NCI-H2196 treated with DMSO at 0.1 percent for 48 hours (cell line): ENCODE results near the gene DCBLD2.

Experiments
- DNase-seq: peaks from one replicate; lab custom pipeline; 2025; ENCODE audit not compliant: unreplicated experiment; lab: John Stamatoyannopoulos, UW

Gene DCBLD2

DNA sequence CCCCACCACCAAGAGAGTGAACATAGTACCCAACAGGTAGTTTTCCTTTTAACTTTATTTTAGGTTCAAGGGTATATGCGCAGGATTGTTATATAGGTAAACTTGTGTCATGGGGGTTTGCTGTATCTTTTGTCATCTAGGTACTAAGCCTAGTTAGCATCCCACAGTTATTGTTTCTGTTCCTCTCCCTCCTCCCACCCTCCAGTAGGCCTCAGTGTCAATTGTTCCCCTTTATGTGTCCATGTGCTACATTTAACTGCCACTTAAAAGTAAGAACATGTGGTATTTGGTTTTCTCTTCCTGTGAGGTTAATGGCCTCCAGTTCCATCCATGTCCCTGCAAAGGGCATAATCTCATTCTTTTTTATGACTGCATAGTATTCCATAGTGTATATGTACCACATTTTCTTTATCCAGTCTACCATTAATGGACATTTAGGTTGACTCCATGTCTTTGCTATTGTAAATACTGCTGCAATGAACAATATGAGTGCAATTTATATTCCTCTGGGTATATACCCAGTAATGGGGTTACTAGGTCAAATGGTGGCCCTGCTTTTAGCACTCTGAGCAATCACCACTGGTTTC, 72.2 kb downstream of the DCBLD2 start:
- DNase-seq = no peak

DNA sequence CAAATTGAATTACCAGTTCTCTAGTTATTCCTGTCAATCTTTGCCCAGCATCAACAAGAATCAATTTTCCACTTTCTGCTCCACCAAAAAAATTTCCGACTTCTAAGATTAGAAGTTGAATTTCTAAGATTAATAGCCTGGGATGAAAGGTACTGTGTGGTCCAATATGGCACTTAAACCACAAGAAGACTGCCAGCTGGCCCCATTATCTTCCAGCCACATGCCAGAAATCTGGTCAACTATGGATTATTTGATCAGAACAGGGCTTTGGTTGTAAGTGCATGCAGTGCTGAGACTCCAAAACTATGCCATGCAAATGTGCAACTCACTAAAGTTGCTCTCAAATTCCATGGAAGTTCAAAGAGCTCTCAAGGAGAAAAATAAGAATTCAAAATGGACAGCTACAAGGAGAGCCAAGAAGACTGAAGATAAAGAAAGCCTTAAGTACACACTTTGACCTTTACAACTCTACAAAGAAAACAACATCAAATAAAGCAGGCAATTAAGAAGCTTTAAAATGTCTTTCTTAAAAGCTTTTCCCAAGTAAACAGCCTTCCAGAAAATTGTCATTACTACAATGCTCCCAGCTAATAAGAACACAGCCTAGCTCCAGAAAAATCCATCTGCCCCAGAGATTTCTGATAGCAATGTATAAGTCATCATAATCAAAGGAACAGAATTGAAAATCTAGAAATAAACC, 74.1 kb downstream of the DCBLD2 start:
- DNase-seq = no peak

DNA sequence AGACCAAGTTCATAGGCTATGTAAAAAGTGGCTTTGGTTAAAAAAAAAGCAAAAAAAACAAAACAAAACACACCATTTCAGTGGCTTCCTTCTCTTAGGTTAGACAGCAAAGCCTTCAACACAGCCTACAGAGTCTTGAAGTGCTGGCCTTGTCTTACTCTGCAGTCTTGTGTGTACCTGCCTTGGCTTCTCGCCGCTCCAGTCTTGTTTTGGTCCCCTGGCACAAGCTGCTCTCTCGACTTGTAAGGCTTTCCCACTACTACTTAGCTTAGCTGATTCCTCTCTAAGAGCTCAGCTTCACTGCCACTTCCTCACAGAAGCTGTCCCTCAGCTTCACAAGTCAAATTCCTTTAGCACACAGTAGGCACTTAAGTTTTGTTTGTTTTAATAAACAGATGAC, 75.4 kb downstream of the DCBLD2 start:
- no peak for DNase-seq

DNA sequence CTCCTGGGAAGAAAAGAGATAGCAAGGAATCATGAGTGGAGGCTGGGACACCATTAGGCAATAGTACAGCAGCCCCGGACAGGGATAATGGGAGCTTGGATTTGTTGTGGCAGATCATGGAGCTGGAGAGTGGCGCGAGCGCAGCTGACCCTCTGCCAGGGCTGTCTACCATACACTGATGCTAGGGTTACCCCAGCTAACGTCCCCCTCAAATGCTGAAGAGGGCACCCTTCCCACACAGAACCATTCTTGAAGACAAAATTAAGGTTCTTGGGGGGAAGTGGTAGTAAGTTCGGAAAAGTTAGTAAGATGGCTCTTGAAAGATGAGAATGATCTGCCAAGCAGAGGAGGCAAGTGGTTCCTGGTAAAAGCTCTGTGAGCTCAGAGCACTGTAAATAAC, 77.2 kb downstream of the DCBLD2 start:
- no peak for DNase-seq

DNA sequence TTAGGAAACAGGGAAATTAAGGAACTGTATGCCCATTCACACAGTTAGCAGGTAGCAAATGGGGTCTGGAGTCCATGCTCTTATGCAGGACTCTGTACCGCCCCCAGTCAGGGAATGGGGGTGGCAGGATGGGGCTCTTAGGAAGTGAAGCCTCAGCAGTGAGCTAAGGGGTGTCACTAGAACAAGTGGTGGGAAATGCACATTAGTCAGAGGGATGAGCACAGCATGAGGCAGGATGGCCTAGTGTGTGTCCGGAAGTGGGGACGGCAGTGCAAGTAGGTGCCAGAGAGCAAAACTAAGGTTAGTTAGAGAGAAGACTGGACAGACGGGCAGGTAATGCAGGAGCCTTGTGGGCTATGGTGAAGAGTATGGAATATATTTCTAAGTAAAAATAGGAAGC, 77.7 kb downstream of the DCBLD2 start:
- DNase-seq = no peak

DNA sequence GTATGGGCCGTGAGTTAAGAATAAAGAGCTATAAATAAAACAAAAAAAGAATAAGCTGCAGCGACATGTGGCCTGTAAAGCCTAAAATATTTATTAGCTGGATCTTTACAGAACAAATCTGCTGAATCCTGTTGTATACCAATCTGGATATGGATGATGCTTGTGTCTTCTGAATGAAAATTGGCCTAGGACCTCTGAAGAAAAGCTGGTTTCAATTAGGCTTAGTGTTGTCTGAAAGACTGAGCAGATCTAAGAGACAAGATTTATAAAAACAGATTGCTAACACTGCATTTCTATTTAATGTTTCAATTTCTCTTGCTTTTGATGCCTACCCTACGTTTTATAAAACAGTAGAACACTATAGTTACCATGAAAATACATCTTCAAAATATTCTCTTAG, 80.4 kb downstream of the DCBLD2 start:
- no peak for DNase-seq

DNA sequence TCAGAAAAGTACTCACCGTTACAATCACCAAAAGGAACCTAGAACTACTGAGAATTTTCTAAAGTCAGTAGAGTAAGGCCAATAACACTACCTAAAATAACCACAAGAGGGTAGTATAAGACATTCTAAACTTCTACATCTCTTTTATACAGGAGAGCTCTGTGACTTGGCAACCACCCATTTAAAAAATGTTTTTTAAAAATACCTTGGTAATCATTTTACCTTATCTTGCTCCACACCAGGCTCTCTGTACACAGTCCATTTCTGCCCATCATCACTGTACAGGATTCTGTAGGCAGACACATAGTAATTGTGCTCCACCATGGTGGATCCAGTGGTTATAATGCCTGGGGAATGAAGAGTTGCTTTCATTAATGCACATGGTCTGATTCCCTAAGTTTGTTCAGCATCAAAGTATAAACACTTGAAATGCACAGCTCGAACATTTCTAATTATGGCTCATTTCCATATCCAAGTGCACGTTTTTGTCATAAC, 83.9 kb downstream of the DCBLD2 start:
- DNase-seq = peak; percentile 22

DNA sequence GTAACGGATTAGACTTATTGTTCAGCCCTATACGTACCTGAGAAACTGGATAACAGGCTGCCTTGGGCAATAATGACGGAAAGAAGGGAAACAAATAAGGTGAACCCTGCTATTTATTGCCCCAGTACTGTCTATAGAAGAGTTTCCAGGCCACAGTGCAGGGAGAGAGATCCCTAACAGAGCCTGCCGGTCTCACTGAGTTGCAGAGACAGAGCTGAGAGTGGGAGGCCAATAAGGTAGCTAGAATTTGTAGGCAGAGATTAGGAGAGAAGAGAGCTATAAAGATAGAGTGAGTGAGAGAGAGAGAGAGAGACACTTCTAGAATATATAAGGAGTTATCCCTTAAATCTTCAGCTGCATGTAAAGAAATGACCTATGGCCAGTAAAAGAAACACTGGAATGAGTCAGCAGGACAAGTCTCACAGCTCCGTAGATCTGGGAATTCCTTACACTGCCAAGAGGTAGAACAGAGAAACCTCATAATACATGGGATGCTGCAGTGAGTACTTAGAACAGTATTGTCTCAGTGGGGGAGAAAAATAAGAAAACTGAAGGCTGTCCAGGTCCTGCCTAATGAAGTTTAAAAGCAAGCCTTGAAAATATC, 86.6 kb downstream of the DCBLD2 start:
- no peak for DNase-seq

DNA sequence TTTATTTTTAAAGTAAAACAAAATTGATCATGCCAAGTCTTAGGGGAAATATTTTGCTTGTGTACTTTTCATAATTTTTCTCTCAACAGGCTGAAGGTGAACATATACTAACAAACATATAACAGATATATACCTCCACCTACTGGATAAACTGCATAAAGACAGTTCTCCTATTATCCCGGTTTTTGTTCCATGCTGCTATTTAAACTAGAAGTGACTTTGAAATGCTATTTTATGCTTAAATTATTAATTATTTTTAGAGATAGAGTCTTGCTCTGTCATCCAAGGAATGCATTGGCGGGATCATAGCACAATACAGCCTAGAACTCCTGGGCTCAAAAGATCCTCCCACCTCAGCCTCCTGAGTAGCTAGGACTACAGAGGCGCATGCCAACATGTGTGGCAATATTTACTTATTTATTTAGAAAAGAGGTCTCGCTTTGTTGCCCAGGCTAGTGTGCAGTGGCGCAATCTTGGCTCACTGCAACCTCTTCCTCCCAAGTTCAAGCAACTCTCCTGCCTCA, 88.6 kb downstream of the DCBLD2 start:
- peak; percentile 57 for DNase-seq

DNA sequence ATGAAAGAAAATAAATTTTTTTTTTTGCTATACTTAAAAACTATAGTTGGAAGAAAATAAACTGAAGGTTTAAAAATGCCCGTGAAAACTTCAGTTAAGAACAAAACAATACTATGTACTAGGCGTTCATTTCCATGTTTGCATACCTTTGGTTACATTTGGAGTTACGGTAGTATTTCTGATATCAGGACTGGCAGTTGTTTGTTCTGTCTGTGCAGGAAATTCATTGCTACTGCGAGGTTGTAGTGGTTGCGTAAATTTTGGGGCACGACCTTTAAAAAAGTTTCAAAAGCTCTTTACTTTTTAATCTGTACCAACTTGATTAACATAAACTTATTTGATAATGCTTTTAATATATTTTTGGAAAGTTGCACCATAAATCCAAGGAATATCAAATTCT, 90.4 kb downstream of the DCBLD2 start:
- no peak for DNase-seq

DNA sequence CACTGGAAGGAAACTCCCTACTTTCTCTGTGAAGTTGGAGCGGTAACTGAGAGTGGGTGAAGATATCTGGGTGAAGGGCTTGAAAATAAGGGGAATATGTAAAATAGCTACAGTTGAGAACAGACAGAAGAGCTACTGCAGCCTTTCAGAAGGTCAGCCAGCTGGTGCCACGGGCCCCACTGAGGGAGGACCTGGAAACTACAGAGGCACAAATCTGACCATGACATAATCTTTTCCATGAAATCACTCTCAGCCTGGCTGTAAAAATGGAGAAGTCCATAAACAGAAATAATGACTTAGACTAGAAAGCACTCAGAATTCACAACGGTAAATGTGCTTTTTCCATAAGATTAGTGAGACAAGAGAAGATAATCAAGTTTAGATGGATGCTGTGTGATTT, 91.9 kb downstream of the DCBLD2 start:
- DNase-seq = no peak

DNA sequence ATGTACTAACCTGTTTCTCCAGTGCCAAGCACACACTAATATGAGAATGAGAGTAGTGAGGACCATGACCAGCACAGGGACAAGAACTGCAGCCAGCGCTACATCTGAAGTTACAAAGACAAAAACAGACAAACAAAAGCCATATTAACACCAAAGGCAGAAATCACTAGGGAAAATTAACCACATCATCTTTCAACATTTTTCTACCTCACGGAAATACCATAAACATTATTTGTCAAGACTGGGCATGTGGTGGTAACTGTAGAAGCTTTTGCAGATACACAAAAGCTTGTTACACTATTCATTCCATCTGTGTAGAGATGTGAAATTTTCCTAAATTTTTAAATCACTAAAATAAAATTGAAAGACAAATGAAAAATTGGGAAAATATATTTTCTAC, 93.4 kb downstream of the DCBLD2 start:
- DNase-seq = no peak

DNA sequence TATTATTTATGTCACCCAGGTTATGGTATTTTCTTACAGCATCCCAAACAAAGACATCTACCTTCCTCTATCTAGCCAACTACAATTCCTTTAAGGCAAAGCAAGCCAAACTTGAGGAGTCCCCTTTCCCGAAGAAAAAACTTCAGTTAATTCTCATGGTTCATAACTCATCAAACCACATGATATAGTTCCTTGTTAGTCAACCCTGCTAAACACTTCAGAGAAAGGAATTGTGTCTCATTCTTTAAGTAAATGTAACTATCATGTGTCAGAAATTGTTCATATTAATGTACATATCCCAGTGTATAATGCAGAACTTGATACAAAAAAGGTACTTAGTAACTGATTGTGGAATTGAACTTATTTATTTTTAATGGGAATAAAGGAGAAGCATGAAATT, 93.9 kb downstream of the DCBLD2 start:
- DNase-seq = no peak

DNA sequence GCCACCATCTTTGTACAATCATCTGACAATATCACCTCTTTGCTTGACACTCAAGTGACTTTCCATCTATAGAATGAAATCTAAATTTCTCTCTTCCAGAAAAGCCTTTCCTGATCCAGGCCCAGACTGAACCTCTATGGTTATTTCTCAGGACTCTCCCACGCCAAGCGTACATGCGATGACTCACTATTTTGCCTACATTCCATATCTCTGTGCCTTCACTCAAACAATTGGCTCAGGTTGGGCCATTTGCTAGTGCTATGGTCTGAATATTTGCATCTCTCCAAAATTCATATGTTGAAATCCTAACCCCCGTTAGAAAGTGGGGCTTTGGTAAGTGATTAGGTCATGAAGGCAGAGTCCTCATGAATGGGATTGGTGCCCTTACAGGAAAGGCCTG, 94.5 kb downstream of the DCBLD2 start:
- no peak for DNase-seq

DNA sequence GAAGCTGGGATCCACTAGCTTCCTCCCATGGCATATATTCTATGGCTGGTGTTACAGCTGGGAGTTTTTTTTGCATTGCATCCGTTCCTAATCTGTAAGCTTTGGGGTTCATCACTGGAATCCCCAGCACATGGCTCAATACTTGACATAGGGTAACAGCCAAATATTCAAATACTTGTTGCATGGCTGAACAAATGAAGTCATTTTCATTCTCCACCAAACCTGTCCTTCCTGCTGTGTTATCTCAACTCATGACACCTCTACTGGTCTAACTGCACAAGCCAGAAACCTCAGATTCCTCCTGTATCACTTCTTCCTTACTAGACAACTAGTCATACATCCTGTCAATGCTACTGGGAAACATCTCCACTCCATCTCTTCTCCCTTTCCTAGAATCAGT, 95.0 kb downstream of the DCBLD2 start:
- no peak for DNase-seq

DNA sequence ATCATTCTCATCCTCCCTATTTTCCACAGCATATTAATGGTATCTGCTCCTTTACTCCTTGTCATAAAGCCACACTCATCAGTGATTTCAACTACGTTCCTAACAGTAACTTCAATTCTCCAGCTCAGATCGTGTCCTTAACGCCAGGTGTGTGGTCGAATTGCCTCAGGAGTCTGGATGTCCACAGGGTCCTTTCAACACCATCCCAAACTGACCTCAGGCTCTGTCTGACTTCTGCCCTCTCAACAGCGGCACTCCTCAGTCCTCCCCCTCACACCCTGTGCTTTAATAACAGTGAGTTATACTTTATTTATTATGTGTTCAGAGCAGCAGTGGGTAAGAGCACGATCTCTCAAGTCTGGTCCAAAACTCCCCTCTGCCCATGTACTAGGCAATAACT, 95.9 kb downstream of the DCBLD2 start:
- no peak for DNase-seq

DNA sequence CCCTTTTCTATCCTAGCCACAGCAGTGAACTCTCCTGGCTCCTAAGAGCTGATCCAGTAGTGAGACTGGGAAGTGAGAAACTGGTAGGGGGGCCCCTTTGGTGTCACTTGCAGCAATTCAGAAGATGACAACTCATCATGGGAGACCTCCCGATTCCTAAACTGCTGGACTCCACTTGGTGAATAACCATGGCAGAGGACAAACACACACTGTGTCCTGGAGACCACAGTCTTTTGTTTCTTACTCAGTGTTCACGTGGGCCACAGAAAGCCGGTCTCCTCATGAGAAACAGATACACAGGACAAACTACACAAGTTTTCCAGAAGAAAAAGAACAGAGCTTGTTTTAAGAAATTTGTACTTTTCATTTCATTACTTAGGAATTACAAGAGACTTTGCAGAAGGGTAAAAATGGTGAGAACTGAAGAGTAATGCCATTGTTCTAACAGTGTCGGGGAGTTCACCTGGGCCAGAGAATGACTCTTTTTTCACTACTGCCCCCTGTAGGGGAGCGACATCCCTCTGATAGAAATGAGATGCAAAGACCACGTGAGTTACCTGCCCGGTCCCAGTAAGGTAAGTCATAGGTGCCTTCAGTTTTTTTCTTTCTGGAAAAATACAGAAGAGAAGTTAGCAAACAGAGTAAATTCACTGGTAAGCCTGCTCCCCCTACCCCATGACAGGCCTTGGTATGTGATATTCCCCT, 100.3 kb downstream of the DCBLD2 start:
- DNase-seq = no peak

DNA sequence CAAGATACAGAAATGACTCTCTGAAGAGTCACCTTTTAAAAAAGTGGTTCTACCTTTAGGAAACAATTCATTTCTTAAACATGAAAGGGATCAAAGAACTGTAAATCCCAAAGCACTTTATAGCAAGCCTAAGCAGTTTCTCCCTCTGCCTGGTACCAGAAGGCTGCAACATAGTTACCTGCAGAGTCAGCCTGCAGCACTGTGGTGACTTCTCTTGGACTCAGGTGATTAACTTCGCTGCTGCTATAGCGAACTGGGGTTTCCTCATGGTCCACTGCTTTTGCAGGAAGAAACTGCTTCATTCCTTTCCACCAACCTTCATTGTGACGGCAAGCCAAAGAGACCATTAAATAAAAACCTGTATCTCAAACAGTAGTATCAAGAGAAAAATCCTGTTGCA, 101.1 kb downstream of the DCBLD2 start:
- no peak for DNase-seq

DNA sequence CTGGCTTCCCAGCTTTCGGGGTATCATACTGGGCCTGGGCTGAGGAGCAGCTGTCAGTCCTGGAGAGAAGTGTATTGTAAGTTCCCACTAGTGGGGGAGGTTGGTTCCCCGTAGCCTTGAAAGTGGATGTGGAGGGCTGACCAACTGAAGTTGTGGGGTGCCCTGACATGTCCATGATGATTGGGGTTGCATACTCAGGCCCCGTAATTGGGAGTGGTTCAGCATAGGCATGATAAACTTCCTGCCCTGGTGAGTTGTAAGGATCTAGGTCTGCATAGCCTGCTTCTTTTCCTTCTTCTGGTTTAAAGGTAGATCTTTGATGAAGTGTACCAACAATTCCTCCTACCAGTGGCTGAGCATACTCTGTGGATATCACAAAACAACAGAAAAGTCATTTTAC, 102.0 kb downstream of the DCBLD2 start:
- no peak for DNase-seq

DNA sequence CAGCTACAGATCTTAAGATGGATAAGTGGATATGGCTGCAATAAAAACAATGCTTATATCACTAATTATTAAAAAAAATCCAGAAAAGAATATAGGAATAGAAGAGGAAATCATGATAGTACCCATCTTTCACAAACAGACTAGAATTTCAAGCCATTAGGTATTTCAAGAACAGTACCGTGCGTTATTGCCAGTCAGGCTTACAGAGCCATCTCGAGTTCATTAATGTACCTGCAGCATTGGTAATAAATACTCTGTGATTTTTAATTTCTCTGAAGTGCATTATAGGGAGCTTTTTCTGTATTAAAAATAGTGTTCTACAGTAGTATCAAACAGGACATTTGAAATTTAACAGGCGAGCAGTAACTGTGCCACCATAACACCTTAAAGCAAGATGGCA, 102.7 kb downstream of the DCBLD2 start:
- no peak for DNase-seq

DNA sequence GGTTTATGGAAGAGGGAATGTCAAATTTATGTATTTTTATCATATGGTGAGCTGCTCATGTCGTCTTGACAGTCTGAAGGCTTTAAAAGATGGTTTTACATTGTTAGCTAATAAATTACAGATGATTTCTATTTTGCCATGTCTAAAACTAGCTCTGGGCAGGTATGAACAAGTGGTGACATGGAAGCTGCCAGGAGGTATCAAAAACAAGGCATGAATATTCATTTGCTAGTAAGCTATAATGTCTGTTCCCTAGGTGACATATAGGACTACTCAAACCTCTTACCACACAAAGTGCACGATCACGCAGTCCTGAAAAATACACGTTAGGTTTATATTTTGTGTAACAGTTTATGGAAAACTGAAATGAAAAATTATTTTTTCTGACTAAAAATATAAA, 103.6 kb downstream of the DCBLD2 start:
- no peak for DNase-seq

DNA sequence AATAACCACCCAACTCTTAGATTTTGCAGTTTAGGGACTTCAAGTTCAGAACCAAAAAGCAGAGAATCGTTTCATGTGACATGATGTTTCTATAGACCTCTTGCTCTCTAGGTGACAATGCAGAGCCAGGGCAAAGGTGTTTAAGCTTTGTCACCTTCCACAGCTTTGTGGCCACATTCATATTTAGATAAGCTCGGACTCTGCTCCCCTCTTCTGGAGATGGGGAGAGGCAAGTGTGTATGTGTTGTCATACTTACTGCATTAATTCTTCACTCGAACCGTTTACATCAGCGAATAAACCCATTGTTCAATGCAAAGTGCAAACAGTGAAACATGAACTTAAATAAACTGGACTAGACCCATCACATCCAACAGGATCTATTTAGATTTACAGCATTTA, 105.2 kb downstream of the DCBLD2 start:
- no peak for DNase-seq
